GM21576 (cell line): ENCODE results near the gene BRD7.

Experiments
- ATAC-seq: cut with Tn5 transposase; IDR thresholded peaks from one replicate; pipeline ENCODE4 v1.9.1; 2021; ENCODE audit warnings: mild to moderate bottlenecking, moderate library complexity; ENCODE audit not compliant: unreplicated experiment

BRD7 gene

DNA sequence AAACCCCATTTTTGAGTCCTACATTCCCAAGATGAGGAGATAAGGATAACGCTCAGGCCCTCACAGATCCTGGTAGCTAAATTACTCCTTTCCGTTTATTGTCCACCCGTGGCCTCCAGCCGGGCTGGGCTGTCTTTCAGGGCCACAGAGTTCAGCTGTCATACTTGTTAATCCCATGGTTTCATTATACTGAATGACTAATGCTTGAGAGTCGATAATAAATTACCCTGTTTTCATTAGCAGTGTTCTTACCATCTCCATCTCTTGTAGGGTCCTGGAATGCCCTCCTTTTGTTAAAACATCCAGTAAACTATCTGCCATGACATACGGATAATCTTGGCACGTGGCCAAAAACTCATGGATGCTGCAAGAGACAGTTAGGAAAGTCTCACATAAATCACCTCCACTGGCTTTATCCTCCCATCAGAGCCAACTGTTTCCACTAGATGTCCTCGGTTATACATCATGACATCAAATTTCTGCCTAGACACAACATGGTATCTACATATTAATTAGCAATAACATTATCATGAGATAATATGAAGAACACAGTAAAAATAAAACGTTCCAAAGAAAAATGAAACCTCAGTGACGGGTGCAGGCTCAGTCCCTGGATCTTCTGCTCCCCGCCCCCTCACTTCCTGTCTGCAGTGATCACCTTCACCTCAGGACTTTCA lies 45.3 kb downstream of the BRD7 start:
- ATAC-seq = no peak

DNA sequence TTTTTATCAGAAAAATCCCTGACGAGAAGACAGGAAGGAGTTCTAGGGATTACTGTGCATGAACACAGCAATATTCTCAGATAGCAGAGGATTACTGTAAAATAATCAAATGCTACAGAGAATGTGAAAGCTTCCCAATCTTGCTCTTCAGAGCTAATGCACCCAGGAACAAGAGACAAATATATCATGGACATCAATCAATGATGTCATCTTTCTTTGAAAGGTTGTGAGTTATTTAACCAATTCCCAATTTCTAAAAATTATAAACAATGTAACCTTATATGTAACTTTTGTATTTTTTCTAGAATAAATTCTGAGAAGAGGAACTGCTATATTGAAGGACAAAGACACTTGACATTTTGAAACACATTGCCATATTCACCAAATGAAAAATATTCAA lies 46.5 kb downstream of the BRD7 start:
- ATAC-seq = no peak

DNA sequence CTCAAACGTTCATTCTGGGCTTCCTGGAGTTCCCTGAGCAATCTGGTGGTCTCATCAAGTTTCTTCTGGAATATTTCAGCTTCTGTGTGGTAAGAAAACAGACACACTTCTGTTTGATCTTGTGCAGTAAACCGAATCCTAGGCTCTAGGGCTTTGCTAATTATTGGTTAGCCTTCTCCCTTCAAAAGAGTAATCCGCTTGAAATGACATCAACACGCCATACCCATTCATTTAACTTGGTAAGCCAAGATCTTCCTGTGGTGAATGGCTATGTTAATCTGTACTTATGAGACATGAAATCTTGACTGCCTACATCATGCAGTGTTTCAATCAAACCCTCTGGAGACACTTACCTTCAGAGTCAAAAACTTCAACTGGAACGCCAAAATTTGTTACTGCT lies 48.5 kb downstream of the BRD7 start:
- no peak for ATAC-seq

DNA sequence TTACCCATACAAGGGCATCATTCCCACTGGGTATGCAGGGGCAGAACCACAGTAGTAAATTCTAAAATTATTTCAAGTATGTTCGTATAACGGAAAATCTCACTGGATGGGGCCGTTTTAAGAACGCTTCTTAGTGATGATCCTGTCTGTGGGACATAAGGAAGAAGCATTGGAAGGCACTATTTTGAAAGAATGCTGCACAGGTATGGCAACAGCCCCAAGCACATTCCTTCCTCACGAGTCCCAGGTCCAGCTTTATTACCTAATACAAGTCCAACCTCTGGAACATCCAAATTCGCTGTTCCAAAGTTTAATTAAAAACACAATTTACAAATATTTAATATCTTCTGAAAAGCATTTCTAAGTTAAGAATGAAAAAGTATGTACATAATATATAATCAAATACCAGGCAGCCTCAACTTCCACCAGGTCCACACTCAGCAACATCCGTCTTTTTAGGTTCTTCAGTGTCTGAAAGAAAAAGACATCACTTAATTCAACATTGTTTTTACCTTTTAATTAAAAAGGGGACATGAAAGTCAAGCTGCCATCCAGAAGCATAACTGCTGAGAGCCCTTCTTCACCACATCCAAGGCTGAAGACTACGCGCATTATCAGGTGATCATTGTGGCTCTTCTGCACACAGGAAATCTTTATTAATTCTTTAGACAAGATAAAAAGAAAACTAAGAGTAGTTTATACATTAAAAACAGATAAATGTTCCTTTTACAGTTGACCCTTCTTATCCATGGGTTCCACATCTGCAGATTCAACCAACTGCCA lies 49.8 kb downstream of the BRD7 start:
- ATAC-seq = no peak

DNA sequence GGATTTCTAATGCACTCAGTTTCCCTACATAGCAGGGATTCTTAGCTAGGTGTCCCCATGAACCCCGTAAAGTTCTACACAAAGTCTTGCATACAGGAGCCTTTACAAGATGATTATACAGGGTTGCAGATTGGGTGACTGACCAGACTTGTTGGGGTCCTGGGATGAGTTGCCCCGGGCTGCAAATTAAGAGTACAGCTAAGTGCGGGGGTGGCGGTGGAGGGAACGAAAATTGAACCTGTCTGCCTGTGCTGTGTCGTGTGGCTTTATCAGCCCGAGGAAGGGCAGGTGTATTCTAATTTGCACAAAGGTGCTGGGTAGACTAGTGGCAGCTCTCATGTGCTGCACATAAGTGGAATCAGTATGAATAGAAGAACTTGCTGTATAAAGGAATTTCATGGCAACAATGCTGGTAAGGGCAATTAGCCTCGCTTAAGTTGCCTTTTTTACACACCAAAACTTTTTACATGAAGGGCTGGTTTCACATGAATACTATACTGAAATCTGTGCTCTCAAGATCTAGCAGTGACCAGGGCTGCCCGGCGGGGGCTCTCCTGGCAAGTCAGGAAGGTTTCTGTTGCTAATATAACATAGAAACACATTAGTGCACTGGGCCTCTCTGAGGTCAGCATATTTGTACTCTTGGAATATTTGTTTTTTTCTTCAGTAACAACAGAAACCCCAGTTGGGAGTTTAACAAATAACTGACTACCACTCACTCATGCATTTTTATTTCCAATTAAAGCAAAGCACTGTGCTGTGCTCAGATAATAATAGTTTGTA lies 51.7 kb downstream of the BRD7 start:
- ATAC-seq = no peak

DNA sequence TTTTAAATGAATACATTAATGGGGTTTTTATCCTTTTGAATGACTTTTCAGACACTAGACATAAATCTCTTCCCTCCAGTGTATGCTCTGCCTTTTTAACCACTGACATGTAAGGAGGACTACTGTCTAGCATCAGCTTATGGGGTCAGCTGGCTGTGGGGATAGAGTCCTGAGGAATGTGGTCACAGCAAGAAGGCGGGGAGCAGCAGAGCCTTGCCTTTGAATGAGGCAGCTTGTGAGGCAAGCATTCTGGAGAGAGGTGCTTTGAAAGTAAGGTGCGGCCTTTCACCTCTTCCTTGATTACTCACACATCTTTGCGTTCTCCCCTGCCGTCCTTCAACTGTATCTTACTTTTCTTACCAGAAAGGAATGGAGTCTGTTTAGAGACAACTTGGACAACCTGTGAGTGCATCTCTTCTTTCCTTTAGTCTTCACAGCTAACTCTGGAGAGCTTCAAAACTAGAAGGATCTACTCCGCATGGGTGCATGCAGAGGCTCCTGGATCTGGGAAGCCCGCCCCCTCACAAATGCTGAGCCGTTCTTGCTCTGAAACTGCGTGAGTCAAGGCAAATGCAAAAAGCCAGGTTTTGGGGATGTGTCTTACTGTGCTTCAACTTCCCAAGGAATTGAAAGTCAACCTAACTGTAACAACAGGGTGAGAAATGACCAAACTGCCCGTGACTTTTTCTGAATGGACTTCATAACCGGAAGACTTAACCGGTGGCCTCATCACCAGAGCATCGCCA lies 52.5 kb downstream of the BRD7 start:
- no peak for ATAC-seq

DNA sequence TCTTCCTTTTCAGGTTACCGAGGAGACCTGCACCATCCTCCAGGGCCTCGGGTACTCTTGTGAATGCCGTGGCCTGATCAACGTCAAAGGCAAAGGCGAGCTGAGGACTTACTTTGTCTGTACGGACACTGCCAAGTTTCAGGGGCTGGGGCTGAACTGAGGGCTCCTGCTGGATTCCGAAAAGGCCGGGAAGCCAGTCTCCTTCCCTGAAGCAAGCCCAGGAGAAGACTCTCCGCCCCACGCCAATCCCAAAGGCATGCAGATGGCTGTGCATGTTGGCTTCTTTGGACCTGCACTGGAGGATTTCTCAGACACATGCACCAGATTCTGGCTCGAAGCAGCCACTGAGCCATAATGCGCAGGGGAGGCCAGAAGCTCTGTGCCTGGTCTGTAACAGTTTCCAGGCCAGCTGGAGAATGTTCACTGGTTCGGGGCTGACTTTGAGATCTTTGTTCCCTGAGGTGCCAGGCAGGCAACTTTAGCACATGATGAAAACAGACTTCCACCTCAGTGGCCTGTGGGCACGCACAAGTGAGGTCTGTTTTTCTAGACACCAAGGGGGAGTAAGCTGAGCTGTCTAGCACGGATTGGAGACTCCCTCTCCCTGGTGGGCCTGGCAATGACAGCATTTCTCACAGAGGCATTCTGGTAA lies 53.3 kb downstream of the BRD7 start:
- no peak for ATAC-seq

DNA sequence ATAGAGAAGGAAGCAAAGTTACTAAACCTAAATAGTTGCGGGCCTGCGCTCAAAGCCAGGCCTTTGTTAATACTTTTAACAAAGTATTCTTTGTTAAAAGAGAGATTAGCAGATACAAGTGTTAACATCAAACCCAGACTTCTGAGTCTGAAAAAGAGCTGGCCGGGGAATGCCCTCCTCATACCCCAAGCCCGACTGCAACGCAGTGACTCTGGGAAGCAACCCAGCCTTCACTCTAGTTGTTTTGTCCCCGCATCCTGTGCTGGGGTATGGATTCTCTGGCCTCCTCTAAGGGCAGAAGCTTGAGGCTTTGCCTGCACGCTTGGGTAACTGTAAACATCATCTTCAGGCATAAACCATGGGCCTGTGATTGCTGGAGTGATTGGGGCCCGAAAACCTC lies 54.1 kb downstream of the BRD7 start:
- no peak for ATAC-seq

DNA sequence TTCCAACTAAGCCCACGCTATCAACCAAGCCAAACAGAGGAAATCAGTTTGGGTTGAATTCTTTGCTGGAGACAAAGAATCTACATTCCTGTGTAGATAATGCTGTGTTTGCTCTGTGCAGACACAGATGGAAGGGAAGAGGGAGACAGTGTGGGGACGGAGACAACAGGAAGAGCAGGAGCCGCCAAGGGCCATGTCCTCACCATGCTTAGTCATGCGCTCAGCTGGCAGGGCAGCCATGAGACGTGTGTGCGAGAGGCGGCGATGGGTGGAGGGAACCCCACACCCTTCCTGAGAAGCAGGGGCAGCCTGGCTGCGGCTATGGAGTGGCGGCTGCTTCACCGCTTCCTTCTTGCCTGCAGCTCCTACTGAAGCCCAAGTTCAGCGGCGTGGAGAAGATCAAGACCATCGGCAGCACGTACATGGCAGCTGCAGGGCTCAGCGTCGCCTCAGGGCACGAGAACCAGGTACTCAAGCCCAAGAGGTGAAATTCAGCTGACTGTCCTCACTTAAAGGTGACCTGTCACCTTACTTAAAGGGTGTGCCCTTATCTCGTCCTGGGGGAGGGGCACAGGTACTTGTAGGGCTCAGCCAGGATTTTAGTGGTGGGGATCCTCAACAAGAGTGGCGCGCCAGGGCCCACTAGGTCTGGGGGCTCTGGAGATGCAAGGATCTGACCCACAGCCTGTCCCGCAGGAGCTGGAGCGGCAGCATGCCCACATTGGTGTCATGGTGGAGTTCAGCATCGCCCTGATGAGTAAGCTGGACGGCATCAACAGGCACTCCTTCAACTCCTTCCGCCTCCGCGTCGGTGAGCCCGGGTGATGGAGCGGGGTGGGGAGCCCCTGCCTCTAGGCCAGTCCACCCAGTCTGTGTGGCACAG lies 55.0 kb downstream of the BRD7 start:
- no peak for ATAC-seq

DNA sequence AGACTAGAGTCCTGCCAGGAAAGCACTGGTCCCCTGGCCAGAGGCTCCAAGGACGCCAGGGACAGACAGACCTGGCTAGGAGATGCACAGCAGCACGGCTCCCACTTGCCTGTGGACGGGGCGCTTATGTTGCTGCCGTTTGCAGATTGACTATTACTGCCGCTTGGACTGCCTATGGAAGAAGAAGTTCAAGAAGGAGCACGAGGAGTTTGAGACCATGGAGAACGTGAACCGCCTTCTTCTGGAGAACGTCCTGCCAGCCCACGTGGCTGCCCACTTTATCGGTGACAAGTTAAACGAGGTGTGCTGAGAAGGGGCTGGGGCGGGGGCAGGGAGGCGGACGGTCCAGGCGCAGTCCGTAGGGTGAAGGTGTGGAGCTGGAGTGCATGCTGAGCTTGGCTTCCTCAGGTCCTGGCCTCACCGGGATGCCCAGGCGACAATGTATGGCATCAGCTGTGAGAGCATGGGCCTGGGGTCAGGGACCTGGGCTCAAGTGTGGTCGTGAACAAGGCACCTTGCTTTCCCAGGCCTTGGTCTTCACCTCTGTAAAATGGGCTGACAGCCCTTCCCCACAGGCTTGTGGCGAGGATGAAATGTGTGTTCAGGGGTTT lies 56.8 kb downstream of the BRD7 start:
- ATAC-seq = no peak

DNA sequence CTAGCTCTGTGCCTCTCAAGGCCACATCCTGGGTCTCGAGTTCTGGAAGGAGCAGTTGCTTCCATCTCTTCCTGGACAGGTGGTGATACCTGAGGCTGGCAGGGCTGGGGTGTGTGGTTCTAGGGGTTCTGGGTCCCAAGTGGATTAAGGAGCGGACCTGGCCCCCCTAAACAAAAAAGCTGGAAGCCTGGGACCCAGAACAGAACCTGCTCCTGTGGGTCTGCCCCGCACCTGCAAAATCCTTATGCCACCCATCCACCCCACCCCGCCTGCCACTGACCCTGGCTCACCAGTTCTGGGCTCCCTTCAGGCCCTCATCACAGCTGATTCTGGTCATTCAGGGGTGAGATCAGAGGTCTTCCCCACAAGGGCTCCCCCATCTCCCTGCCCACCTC lies 57.7 kb downstream of the BRD7 start:
- ATAC-seq = no peak

DNA sequence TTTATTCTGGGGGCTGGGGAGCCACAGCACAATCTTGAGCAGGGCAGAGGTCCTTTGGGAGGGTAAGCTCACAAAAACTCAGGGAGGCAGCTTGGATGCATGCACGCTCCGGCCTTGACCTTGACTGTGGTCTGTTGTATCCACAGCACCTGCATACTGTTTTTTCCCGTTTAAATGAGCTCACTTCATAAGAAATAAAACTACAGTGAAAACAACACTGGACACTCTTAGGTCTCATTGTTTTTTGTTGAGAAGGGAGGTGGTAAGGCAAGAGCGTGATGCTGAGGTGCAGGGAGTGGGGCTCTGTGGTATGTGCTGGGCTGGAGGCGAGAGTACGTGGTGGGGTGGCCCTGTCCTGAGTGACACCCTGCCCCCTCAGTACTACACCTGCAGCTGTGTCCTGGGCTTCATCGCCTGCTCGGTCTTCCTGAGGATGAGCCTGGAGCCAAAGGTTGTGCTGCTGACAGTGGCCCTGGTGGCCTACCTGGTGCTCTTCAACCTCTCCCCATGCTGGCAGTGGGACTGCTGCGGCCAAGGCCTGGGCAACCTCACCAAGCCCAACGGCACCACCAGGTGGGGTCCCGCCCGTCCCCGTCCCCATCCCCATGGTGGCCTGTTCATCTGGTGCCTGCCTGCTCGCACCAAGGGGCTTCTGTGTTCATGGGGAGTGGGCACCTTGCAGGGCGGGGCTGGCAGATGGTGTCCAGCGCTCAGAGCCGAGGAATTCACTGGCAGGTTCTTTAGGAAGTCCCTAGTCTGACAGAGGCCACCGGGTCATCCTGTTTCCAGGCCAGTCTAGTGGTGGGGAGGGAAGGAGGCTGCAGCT lies 58.3 kb downstream of the BRD7 start:
- ATAC-seq = no peak

DNA sequence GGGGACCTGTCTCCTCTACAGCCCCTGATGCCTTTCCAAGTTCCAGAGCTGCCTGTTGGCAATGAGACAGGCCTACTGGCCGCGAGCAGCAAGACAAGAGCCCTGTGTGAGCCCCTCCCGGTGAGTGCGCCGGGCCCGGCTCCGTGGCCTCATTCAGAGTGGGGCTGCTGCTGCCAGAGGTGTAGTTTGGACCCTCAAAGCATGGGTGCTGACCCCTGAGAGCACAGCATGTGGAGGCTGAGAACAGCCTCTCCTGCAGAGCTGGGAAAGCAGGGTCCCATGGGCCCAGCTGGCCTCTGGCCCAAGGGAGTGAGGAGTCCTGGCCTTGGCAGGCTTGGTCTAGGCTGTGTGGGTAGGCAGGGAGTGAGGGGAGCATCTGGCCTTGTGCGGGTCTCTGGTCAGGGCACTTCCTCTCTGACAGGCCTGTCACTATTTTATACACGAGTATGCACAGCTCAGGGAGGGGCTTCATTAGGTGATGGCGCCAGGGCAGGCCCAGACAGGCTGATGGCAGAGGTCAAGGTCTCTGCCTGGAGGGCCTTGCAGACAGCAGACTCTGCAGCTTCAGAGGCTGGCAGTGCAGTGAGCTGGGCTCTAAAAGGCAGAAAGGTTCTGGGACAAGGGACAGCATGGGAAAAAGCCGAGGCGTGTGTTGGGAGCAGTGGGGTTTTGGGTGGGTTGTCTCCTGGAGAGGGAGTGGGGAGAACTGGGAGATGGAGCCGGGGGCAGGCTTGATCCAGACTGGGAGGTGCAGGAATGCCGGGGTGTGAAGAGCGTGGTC lies 59.1 kb downstream of the BRD7 start:
- ATAC-seq = no peak

DNA sequence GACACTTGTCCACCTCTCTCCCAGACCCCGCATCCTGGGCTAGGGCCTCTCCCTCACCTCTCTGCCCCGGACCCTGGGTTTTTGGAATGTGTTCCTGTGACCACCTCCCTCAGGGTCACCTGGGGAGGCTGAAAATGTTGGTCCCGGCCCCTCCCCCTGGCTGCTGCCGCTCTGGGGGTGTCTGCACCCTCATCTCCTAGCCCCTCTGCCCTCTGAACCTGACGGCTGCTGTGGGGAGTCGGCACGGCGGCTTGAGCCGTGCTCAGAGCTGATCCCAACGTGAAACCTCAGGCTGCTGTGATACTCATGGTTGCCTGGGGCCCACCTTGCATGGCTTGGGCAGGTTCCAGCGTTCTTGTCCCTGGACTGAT lies 59.6 kb downstream of the BRD7 start:
- ATAC-seq = no peak

DNA sequence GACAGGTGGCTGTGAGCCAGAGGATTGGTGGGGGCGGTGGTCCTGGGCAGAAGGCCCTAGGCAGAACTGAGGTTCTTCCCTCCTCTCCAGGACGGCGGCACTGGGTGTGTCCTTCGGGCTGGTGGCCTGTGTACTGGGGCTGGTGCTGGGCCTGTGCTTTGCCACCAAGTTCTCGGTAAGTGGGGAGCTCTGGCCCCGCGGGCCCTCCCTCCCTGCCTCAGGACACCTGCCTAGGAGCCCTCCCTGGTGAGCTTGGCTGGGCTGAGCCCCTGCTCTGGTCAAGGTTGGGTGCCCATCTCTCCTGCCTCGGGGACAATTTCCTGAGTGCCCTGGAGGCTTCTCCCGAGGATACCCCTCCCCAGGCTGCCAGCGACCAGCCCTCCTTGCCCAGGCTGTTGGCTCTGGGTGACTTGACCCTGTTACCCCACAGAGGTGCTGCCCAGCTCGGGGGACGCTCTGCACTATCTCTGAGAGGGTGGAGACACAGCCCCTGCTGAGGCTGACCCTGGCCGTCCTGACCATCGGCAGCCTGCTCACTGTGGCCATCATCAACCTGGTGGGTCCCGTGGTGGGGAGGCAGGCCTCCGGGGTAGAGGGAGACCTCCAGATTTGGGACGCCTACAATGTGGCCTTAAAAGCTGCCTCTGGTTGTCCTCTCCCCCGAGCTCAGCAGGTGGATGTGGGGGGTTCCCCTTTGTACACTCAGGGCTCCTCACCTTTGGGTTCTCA lies 60.4 kb downstream of the BRD7 start:
- no peak for ATAC-seq

DNA sequence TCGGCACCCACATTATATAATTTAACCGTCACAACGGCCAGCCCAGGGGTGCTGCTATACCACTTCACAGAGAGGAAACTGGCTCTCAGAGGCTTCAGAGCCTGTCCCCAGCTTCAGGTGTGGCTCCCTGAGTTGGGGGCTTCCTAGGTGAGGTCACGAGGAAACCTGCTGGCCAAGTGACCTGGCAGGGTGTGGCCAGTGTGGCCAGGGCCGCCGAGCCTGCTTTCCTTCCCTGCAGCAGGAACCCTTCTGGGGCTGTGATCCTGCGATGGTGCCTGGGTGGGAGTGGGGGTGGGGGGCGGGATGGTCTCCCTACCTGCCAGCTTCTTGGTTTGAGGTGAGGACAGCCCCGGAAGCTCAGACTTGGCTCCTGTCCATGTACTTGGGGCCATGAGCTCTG lies 62.5 kb downstream of the BRD7 start:
- no peak for ATAC-seq

DNA sequence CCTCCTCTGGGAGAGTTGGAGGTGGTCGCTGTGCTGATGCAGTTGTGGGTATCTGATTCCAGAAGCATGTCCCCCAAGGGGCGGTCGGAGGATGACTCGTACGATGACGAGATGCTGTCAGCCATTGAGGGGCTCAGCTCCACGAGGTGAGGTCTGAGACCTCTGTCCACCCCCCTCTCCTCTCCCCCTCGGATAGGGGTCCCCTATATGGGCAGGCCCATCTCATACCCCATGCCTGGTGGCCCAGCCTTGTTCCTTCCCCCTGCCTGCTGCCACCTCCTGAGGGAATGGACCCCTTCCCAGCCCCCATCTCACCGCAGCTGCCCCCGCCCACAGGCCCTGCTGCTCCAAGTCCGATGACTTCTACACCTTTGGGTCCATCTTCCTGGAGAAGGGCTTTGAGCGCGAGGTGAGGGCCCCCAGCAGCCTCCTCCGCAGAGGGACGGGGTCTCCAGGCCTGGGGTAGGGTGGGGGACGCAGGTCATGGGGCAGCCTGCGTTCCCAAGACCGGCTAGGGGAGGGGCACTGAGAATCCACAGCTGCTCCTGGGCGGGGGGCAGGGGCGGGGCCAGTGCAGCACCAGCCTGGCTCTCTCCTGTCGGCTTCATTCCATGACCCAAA lies 63.2 kb downstream of the BRD7 start:
- no peak for ATAC-seq
